MM.1S (cell line): ENCODE data around the gene STK36.

Experiments
- DNase-seq: peaks from one replicate; pipeline ENCODE4 v3.0.0-alpha.2; 2015
- H2AFZ ChIP-seq: fragments of 300-600 bp; sonication (generic); 2 replicates; pipeline ENCODE4 v1.6.0; 2016; ENCODE audit warnings: antibody characterized with exemption, low read length
- H3F3A ChIP-seq: fragments of 300-600 bp; sonication (generic); 2 replicates; pipeline ENCODE4 v1.6.1; 2016; ENCODE audit warnings: mild to moderate bottlenecking, antibody characterized with exemption, low read length, moderate library complexity, mixed read lengths; ENCODE audit not compliant: insufficient read depth
- H3K27ac ChIP-seq: fragments of 300-600 bp; sonication (generic); 2 replicates; pipeline ENCODE4 v1.5.1; 2016; ENCODE audit warnings: mild to moderate bottlenecking, low read length
- H3K27me3 ChIP-seq: fragments of 300-600 bp; sonication (generic); replicated peaks from 2 replicates; pipeline ENCODE4 v1.6.0; 2016; ENCODE audit warnings: low read length; ENCODE audit not compliant: insufficient read depth
- H3K36me3 ChIP-seq: fragments of 300-600 bp; sonication (generic); replicated peaks from 2 replicates; pipeline ENCODE4 v1.6.1; 2016; ENCODE audit warnings: mild to moderate bottlenecking, low read length, mixed read lengths; ENCODE audit not compliant: insufficient read depth
- H3K4me1 ChIP-seq: fragments of 300-600 bp; sonication (generic); 2 replicates; pipeline ENCODE4 v1.6.1; 2016; ENCODE audit warnings: low read length, mixed read lengths
- H3K4me2 ChIP-seq: fragments of 300-600 bp; sonication (generic); 2 replicates; pipeline ENCODE4 v1.6.0; 2016; ENCODE audit warnings: low read depth, low read length
- H3K4me3 ChIP-seq: fragments of 300-600 bp; sonication (generic); 2 replicates; pipeline ENCODE4 v1.5.1; 2016; ENCODE audit warnings: low read length, mixed read lengths
- H3K79me2 ChIP-seq: fragments of 300-600 bp; sonication (generic); 2 replicates; pipeline ENCODE4 v1.6.1; 2016; ENCODE audit warnings: mixed run types, low read length, mixed read lengths
- H3K9ac ChIP-seq: fragments of 300-600 bp; sonication (generic); 2 replicates; pipeline ENCODE4 v1.6.1; 2016; ENCODE audit warnings: low read length, mixed read lengths
- H3K9me2 ChIP-seq: fragments of 300-600 bp; sonication (generic); replicated peaks from 2 replicates; pipeline ENCODE4 v1.6.1; 2016; ENCODE audit warnings: mild to moderate bottlenecking, low read length, mixed read lengths; ENCODE audit not compliant: insufficient read depth
- H3K9me3 ChIP-seq: fragments of 300-600 bp; sonication (generic); replicated peaks from 2 replicates; pipeline ENCODE4 v1.6.1; 2016; ENCODE audit warnings: mild to moderate bottlenecking, low read length, mixed read lengths; ENCODE audit not compliant: insufficient read depth
- H4K20me1 ChIP-seq: fragments of 300-600 bp; sonication (generic); 2 replicates; pipeline ENCODE4 v1.6.1; 2016; ENCODE audit warnings: mild to moderate bottlenecking, low read length, moderate library complexity, mixed read lengths; ENCODE audit not compliant: insufficient read depth
- EZH2 ChIP-seq: fragments of 300-600 bp; sonication (generic); optimal IDR thresholded peaks from 2 replicates; pipeline ENCODE3; 2017; ENCODE audit warnings: low read depth, mild to moderate bottlenecking, antibody characterized with exemption, low read length, mixed read lengths
- EZH2phosphoT487 ChIP-seq: fragments of 300-600 bp; sonication (generic); IDR thresholded peaks from 2 replicates; pipeline ENCODE4 v1.6.1; 2018; ENCODE audit warnings: antibody characterized with exemption, low read length
- TF ChIP-seq, protein P1 (sequence below): fragments of 300-600 bp; sonication (generic); IDR thresholded peaks from 2 replicates; pipeline ENCODE4 v1.5.1; 2016; ENCODE audit warnings: antibody characterized with exemption, low read length, mixed read lengths

Gene STK36

DNA sequence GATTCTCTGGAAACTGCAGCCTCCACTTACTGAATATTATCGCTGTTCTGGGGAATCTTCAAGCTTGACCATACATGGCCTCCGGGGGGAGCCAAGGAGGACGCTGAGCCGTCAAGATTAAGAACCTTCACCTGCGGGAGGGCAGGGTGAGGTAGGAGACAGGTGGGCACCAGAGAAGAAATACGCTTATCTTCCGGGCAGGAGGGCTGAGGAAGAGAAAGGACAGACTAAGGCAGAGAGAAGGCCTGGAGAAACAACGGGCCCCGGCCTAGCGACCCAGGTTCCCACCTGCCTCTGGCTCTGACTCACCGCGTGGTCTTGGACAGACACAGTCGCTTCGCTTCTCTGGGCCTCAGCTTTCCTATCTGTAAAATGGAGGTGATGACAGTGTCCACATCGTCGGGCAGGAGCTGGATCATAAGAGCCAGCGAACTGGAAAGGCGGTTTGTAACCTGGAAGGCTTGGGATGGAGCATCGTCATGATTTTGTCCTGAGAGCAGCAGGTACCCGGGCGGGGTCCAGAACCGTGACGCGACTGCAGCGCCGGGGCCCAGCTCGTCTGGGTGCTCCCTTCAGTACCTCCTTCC lies 13.1 kb upstream of the STK36 start:
- Histone ChIP-seq H3K4me1 (peaks cover 13% of the 10 kb centered on the region), H3K4me2 (peak overlapping the region; percentile 59), H3K4me3 (peak overlapping the region; percentile 92), H3F3A (no peaks in the 10 kb centered on the region), H3K79me2 (peaks cover 70% of the 10 kb centered on the region), H3K9me3 (no peaks in the 10 kb centered on the region), H4K20me1 (no peaks in the 10 kb centered on the region), H3K9ac (peak overlapping the region; percentile 84), H3K27ac (peak overlapping the region; percentile 56; the same call in 1 of the 2 replicates), H2AFZ (peak overlapping the region; percentile 86), H3K27me3 (no peaks in the 10 kb centered on the region), H3K9me2 (no peaks in the 10 kb centered on the region), H3K36me3 (no peaks in the 10 kb centered on the region)
- peak; percentile 85 for DNase-seq
- TF ChIP-seq, protein P1, sequence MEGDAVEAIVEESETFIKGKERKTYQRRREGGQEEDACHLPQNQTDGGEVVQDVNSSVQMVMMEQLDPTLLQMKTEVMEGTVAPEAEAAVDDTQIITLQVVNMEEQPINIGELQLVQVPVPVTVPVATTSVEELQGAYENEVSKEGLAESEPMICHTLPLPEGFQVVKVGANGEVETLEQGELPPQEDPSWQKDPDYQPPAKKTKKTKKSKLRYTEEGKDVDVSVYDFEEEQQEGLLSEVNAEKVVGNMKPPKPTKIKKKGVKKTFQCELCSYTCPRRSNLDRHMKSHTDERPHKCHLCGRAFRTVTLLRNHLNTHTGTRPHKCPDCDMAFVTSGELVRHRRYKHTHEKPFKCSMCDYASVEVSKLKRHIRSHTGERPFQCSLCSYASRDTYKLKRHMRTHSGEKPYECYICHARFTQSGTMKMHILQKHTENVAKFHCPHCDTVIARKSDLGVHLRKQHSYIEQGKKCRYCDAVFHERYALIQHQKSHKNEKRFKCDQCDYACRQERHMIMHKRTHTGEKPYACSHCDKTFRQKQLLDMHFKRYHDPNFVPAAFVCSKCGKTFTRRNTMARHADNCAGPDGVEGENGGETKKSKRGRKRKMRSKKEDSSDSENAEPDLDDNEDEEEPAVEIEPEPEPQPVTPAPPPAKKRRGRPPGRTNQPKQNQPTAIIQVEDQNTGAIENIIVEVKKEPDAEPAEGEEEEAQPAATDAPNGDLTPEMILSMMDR, result peak; percentile 69
- TF ChIP-seq EZH2phosphoT487 (no peak), EZH2 (no peak)

GRCh38 chr2:218659258-218659987 lies 12.5 kb upstream of the STK36 start, which contains the start of the genes BCS1L and ZNF142:
BCS1L (plus strand) TSS chr2:218659683; CDS start chr2:218660988, 1,305 bp downstream.
ZNF142 (minus strand) TSS chr2:218659623; CDS start chr2:218656429, 3,194 bp downstream.
- H3K4me2 ChIP-seq, result peak within 1 kb of the TSS; percentile 94
- TF ChIP-seq EZH2phosphoT487 (no peak), EZH2 (no peak)
- TF ChIP-seq, protein P1, result no peak
- H3K4me3 ChIP-seq, result peak within 1 kb of the TSS; percentile 92
- DNase-seq, result peak; percentile 96
- no peaks in the 10 kb centered on the region for H3K36me3 ChIP-seq
- H3K27me3 ChIP-seq, result no peaks in the 10 kb centered on the region
- no peaks in the 10 kb centered on the region for H3F3A ChIP-seq
- no peaks in the 10 kb centered on the region for H4K20me1 ChIP-seq
- H3K9me3 ChIP-seq, result no peaks in the 10 kb centered on the region
- H3K79me2 ChIP-seq, result peaks cover 69% of the 10 kb centered on the region
- H3K9me2 ChIP-seq, result no peaks in the 10 kb centered on the region
- peak within 1 kb of the TSS; percentile 56; the same call in 1 of the 2 replicates for H3K27ac ChIP-seq
- peaks cover 13% of the 10 kb centered on the region for H3K4me1 ChIP-seq
- H3K9ac ChIP-seq, result peak within 1 kb of the TSS; percentile 84
- H2AFZ ChIP-seq, result peak within 1 kb of the TSS; percentile 86

DNA sequence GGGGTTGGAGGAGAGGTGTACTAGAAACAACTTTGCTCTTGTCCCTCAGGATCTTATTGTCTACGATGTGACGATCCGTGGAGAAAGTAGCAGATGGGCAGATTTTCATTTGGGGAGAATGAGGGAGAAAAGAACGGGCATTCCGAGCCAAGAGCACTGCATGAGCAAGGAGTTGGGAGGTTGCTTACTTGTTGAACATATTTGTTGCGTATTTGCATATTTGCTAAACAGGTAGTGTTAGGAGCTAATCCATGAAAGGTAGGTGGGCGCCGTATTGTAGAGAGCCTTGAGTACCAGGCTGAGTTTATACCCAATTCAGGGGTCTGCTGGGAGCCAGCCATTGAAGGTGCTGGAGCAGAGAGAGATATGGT lies 11.9 kb upstream of the STK36 start:
- Histone ChIP-seq H4K20me1 (no peaks in the 10 kb centered on the region), H3K36me3 (no peaks in the 10 kb centered on the region), H3K9me3 (no peaks in the 10 kb centered on the region), H3K27ac (peak overlapping the region; percentile 16; the same call in 1 of the 2 replicates), H3K9ac (peak overlapping the region; percentile 84), H2AFZ (peak overlapping the region; percentile 86), H3K4me1 (peaks cover 13% of the 10 kb centered on the region), H3K4me3 (peak overlapping the region; percentile 92), H3K9me2 (no peaks in the 10 kb centered on the region), H3K79me2 (peaks cover 63% of the 10 kb centered on the region), H3K27me3 (no peaks in the 10 kb centered on the region), H3K4me2 (peak overlapping the region; percentile 94), H3F3A (no peaks in the 10 kb centered on the region)
- DNase-seq, result no peak
- TF ChIP-seq EZH2 (no peak), EZH2phosphoT487 (no peak)
- TF ChIP-seq, protein P1, result no peak
